ENCODE data around the gene NRN1L.
A peak's percentile ranks its signal among the peaks of the same experiment; 100 is the strongest.

The NRN1L gene

GRCh38 chr16:67901734-67902133 is 17.0 kb downstream of the NRN1L start:
- no peak for DNase-seq
- CTCF ChIA-PET, result interaction anchor here (1.2 to 22.4 kb wide), 3 partner anchors 14 to 30 kb away, joined by 3 to 216 read pairs (median 4); partner anchors contain the start of genes CTRL, NRN1L and PSKH1
- WGBS (ENCODE audit: insufficient coverage), result 95% methylated on average over 5 of the region's 5 CpGs
- H3K27ac ChIP-seq (ENCODE audit: insufficient read depth in 1 of 2, low read depth in 1 of 2, low read length in 2 of 2, poor library complexity in 1 of 2, severe bottlenecking in 2 of 2), result no peak overlapping the region
- H3K36me3 ChIP-seq (ENCODE audit: control insufficient read depth in 4 of 4, insufficient read depth in 4 of 4, low read length in 3 of 4), result peaks cover 2 to 20% (median 10%) of the 10 kb centered on the region in 4 experiments
- H3K27me3 ChIP-seq (replicated peaks in 2 of 5; ENCODE audit: control insufficient read depth in 4 of 5, insufficient read depth in 5 of 5, low read length in 4 of 5), result no peaks in the 10 kb centered on the region
- POLR2A ChIA-PET, result no interaction called here
- no peaks in the 10 kb centered on the region for H3K9me3 ChIP-seq (ENCODE audit: control extremely low read depth in 1 of 5, control insufficient read depth in 4 of 5, insufficient read depth in 2 of 5, low read depth in 1 of 5, low read length in 4 of 5)
- H3K4me1 ChIP-seq (ENCODE audit: control extremely low read depth in 1 of 4, control insufficient read depth in 4 of 4, insufficient read depth in 4 of 4, low read length in 3 of 4), result peaks cover 0 to 18% (median 6%) of the 10 kb centered on the region in 4 experiments
- no peak overlapping the region for H3K4me3 ChIP-seq (ENCODE audit: control insufficient read depth in 1 of 7, extremely low read depth in 1 of 7, insufficient read depth in 4 of 7, low read depth in 2 of 7, low read length in 6 of 7)

- Histone ChIP-seq H3K9me3 (ENCODE audit: control extremely low read depth in 1 of 5, control insufficient read depth in 4 of 5, insufficient read depth in 2 of 5, low read depth in 1 of 5, low read length in 4 of 5) (no peaks in the 10 kb centered on the region), H3K4me1 (ENCODE audit: control extremely low read depth in 1 of 4, control insufficient read depth in 4 of 4, insufficient read depth in 4 of 4, low read length in 3 of 4) (peaks cover 0 to 18% (median 6%) of the 10 kb centered on the region in 4 experiments), H3K4me3 (ENCODE audit: control insufficient read depth in 1 of 7, extremely low read depth in 1 of 7, insufficient read depth in 4 of 7, low read depth in 2 of 7, low read length in 6 of 7) (no peak overlapping the region), H3K27ac (ENCODE audit: insufficient read depth in 1 of 2, low read depth in 1 of 2, low read length in 2 of 2, poor library complexity in 1 of 2, severe bottlenecking in 2 of 2) (no peak overlapping the region), H3K36me3 (ENCODE audit: control insufficient read depth in 4 of 4, insufficient read depth in 4 of 4, low read length in 3 of 4) (peaks cover 0 to 20% (median 10%) of the 10 kb centered on the region in 4 experiments), H3K27me3 (replicated peaks in 2 of 5; ENCODE audit: control insufficient read depth in 4 of 5, insufficient read depth in 5 of 5, low read length in 4 of 5) (no peaks in the 10 kb centered on the region)
- DNase-seq, result no peak
- 96% methylated on average over 4 of the region's 4 CpGs for WGBS (ENCODE audit: insufficient coverage)
- ChIA-PET CTCF (interaction anchor here (0.9 to 22.4 kb wide), 3 partner anchors 15 to 29 kb away, joined by 3 to 216 read pairs (median 4); partner anchors contain the start of genes CTRL, NRN1L and PSKH1), POLR2A (no interaction called here)
These were observed 18.1 kb downstream of the NRN1L start for GRCh38 chr16:67902831-67903230.

GRCh38 chr16:67907397-67908180 is 22.9 kb downstream of the NRN1L start:
- DNase-seq, result no peak
- Histone ChIP-seq H3K27ac (ENCODE audit: insufficient read depth in 1 of 2, low read depth in 1 of 2, low read length in 2 of 2, poor library complexity in 1 of 2, severe bottlenecking in 2 of 2) (no peak overlapping the region), H3K4me1 (ENCODE audit: control extremely low read depth in 1 of 4, control insufficient read depth in 4 of 4, insufficient read depth in 4 of 4, low read length in 3 of 4) (peaks cover 0 to 15% (median 3%) of the 10 kb centered on the region in 4 experiments), H3K9me3 (ENCODE audit: control extremely low read depth in 1 of 5, control insufficient read depth in 4 of 5, insufficient read depth in 2 of 5, low read depth in 1 of 5, low read length in 4 of 5) (no peaks in the 10 kb centered on the region), H3K36me3 (ENCODE audit: control insufficient read depth in 4 of 4, insufficient read depth in 4 of 4, low read length in 3 of 4) (peaks cover 4 to 44% (median 31%) of the 10 kb centered on the region in 4 experiments), H3K4me3 (ENCODE audit: control insufficient read depth in 1 of 7, extremely low read depth in 1 of 7, insufficient read depth in 4 of 7, low read depth in 2 of 7, low read length in 6 of 7) (no peak overlapping the region), H3K27me3 (replicated peaks in 2 of 5; ENCODE audit: control insufficient read depth in 4 of 5, insufficient read depth in 5 of 5, low read length in 4 of 5) (no peaks in the 10 kb centered on the region)
- 94% methylated on average over 10 of the region's 11 CpGs for WGBS (ENCODE audit: insufficient coverage)
- ChIA-PET POLR2A (interaction anchor here (0.9 kb wide), 1 partner anchor 28 kb away, joined by 3 read pairs; no protein-coding TSS in a partner anchor), CTCF (interaction anchor here (0.7 to 22.4 kb wide), 5 partner anchors 9 to 28 kb away, joined by 3 to 216 read pairs (median 4); partner anchors contain the start of genes NRN1L and PSKH1)

- Histone ChIP-seq H3K4me1 (ENCODE audit: control extremely low read depth in 1 of 4, control insufficient read depth in 4 of 4, insufficient read depth in 4 of 4, low read length in 3 of 4) (peaks cover 0 to 15% (median 3%) of the 10 kb centered on the region in 4 experiments), H3K36me3 (ENCODE audit: control insufficient read depth in 4 of 4, insufficient read depth in 4 of 4, low read length in 3 of 4) (peaks cover 4 to 42% (median 29%) of the 10 kb centered on the region in 4 experiments), H3K9me3 (ENCODE audit: control extremely low read depth in 1 of 5, control insufficient read depth in 4 of 5, insufficient read depth in 2 of 5, low read depth in 1 of 5, low read length in 4 of 5) (no peaks in the 10 kb centered on the region), H3K27me3 (replicated peaks in 2 of 5; ENCODE audit: control insufficient read depth in 4 of 5, insufficient read depth in 5 of 5, low read length in 4 of 5) (no peaks in the 10 kb centered on the region), H3K4me3 (ENCODE audit: control insufficient read depth in 1 of 7, extremely low read depth in 1 of 7, insufficient read depth in 4 of 7, low read depth in 2 of 7, low read length in 6 of 7) (no peak overlapping the region), H3K27ac (ENCODE audit: insufficient read depth in 1 of 2, low read depth in 1 of 2, low read length in 2 of 2, poor library complexity in 1 of 2, severe bottlenecking in 2 of 2) (peak overlapping the region in 1 of 2 experiments; percentile 10)
- no peak for DNase-seq
- ChIA-PET POLR2A (no interaction called here), CTCF (interaction anchor here (0.7 to 22.4 kb wide), 2 partner anchors 10 to 21 kb away, joined by 3 to 216 read pairs; partner anchors contain the start of genes NRN1L and PSKH1)
- WGBS (ENCODE audit: insufficient coverage), result 98% methylated on average over 33 of the region's 36 CpGs
These were observed 24.5 kb downstream of the NRN1L start for GRCh38 chr16:67909056-67909742.

- ChIA-PET POLR2A (no interaction called here), CTCF (interaction anchor here (0.6 to 22.4 kb wide), 9 partner anchors 10 to 130 kb away, joined by 3 to 216 read pairs (median 4); partner anchors contain the start of genes NRN1L, PSKH1 and PSMB10)
- H3K27me3 ChIP-seq (replicated peaks in 2 of 5; ENCODE audit: control insufficient read depth in 4 of 5, insufficient read depth in 5 of 5, low read length in 4 of 5), result no peaks in the 10 kb centered on the region
- no peaks in the 10 kb centered on the region for H3K9me3 ChIP-seq (ENCODE audit: control extremely low read depth in 1 of 5, control insufficient read depth in 4 of 5, insufficient read depth in 2 of 5, low read depth in 1 of 5, low read length in 4 of 5)
- H3K36me3 ChIP-seq (ENCODE audit: control insufficient read depth in 4 of 4, insufficient read depth in 4 of 4, low read length in 3 of 4), result peaks cover 4 to 46% (median 31%) of the 10 kb centered on the region in 4 experiments
- peak in 2 of 3 donors; percentile 65 to 68 for DNase-seq
- WGBS (ENCODE audit: insufficient coverage), result 66% methylated on average over 2 of the region's 2 CpGs
- peaks cover 0 to 15% (median 3%) of the 10 kb centered on the region in 4 experiments for H3K4me1 ChIP-seq (ENCODE audit: control extremely low read depth in 1 of 4, control insufficient read depth in 4 of 4, insufficient read depth in 4 of 4, low read length in 3 of 4)
- peak overlapping the region in 1 of 2 experiments; percentile 10 for H3K27ac ChIP-seq (ENCODE audit: insufficient read depth in 1 of 2, low read depth in 1 of 2, low read length in 2 of 2, poor library complexity in 1 of 2, severe bottlenecking in 2 of 2)
- H3K4me3 ChIP-seq (ENCODE audit: control insufficient read depth in 1 of 7, extremely low read depth in 1 of 7, insufficient read depth in 4 of 7, low read depth in 2 of 7, low read length in 6 of 7), result no peak overlapping the region
These were observed 25.5 kb downstream of the NRN1L start for GRCh38 chr16:67910158-67910557.

GRCh38 chr16:67914758-67915495 is 30.2 kb downstream of the NRN1L start:
- H3K9me3 ChIP-seq (ENCODE audit: control extremely low read depth in 1 of 5, control insufficient read depth in 4 of 5, insufficient read depth in 2 of 5, low read depth in 1 of 5, low read length in 4 of 5), result no peaks in the 10 kb centered on the region
- peaks cover 9 to 66% (median 38%) of the 10 kb centered on the region in 4 experiments for H3K36me3 ChIP-seq (ENCODE audit: control insufficient read depth in 4 of 4, insufficient read depth in 4 of 4, low read length in 3 of 4)
- 95% methylated on average over 4 of the region's 7 CpGs for WGBS (ENCODE audit: insufficient coverage)
- POLR2A ChIA-PET, result no interaction called here
- no peak overlapping the region for H3K4me3 ChIP-seq (ENCODE audit: control insufficient read depth in 1 of 7, extremely low read depth in 1 of 7, insufficient read depth in 4 of 7, low read depth in 2 of 7, low read length in 6 of 7)
- no peak overlapping the region for H3K27ac ChIP-seq (ENCODE audit: insufficient read depth in 1 of 2, low read depth in 1 of 2, low read length in 2 of 2, poor library complexity in 1 of 2, severe bottlenecking in 2 of 2)
- peaks cover 0 to 11% (median 2%) of the 10 kb centered on the region in 4 experiments for H3K4me1 ChIP-seq (ENCODE audit: control extremely low read depth in 1 of 4, control insufficient read depth in 4 of 4, insufficient read depth in 4 of 4, low read length in 3 of 4)
- CTCF ChIA-PET, result interaction anchor here (0.8 to 22.4 kb wide), 6 partner anchors 10 to 243 kb away, joined by 3 to 216 read pairs (median 8); partner anchors contain the start of genes NRN1L, PSKH1 and PSMB10
- no peaks in the 10 kb centered on the region for H3K27me3 ChIP-seq (replicated peaks in 2 of 5; ENCODE audit: control insufficient read depth in 4 of 5, insufficient read depth in 5 of 5, low read length in 4 of 5)
- DNase-seq, result no peak

Data from common myeloid progenitor, CD34-positive (primary cell).